ENCODE data around the gene POP4. TPM values are rescaled to one million over a fixed set of nuclear protein-coding genes. Genes with fewer than 3 reads are reported as not detected.

The POP4 gene
- total and polyA plus RNA-seq, 2 of the 8 experiments (the other 6 are each of a cell fraction or from before 2014, with no cell fraction given), result 29.1 to 41.5 TPM

- no peak overlapping the region for H3K27ac ChIP-seq (ENCODE audit: low read depth, low read length)
- H4K20me1 ChIP-seq (replicated peaks in 1 of 2; ENCODE audit: control insufficient read depth in 1 of 2, insufficient read depth in 2 of 2, low read length in 2 of 2), result no peaks in the 10 kb centered on the region
- H3K36me3 ChIP-seq (ENCODE audit: control insufficient read depth in 2 of 4, insufficient read depth in 4 of 4, low read length in 3 of 4), result no peaks in the 10 kb centered on the region
- peaks cover 0 to 2% (median 0%) of the 10 kb centered on the region in 4 experiments; a peak in 3 of 7 replicates for H3K27me3 ChIP-seq (replicated peaks in 1 of 4; ENCODE audit: control insufficient read depth in 3 of 4, extremely low read depth in 1 of 4, insufficient read depth in 3 of 4, low read length in 3 of 4)
- no peak overlapping the region for H3K23ac ChIP-seq (ENCODE audit: insufficient read length)
- H4K8ac ChIP-seq (ENCODE audit: extremely low read depth, insufficient read depth, low read length), result no peak overlapping the region
- no peak overlapping the region for H3K18ac ChIP-seq (ENCODE audit: extremely low read depth, low read length)
- no peak overlapping the region for H3K9ac ChIP-seq (replicated peaks in 1 of 4; ENCODE audit: extremely low read depth in 1 of 4, low read depth in 3 of 4, low read length in 3 of 4)
- CTCF ChIA-PET (ENCODE audit: partially characterized antibody), result interaction anchor here (0.7 to 7.1 kb wide), 9 partner anchors 11 to 335 kb away, joined by 3 to 42 read pairs (median 5); no protein-coding TSS in a partner anchor
- no peak overlapping the region for H2BK15ac ChIP-seq (ENCODE audit: low read length)
- no peak overlapping the region for H2AFZ ChIP-seq (ENCODE audit: low read length)
- no peak overlapping the region for H3K4me2 ChIP-seq (ENCODE audit: insufficient read depth in 1 of 2, low read depth in 2 of 2, low read length in 2 of 2)
- peaks cover 3 to 15% (median 13%) of the 10 kb centered on the region in 4 experiments; a peak in 6 of 7 replicates for H3K4me1 ChIP-seq (replicated peaks in 1 of 4; ENCODE audit: control insufficient read depth in 3 of 4, insufficient read depth in 4 of 4, low read length in 3 of 4)
- no peak overlapping the region for H3K56ac ChIP-seq (replicated peaks; ENCODE audit: insufficient read length, low read depth, low read length)
- FAIRE-seq (no peak), DNase-seq (ENCODE audit: low read depth in 1 of 2, low spot score in 2 of 2) (no peak)
- WGBS, 2 experiments (ENCODE audit: extremely low coverage in 1 of 2, insufficient coverage in 1 of 2, insufficient read length in 1 of 2, insufficient replicate concordance in 2 of 2, low coverage in 1 of 2, low lambda C conversion rate in 2 of 2, missing lambda C conversion rate in 1 of 2), result 86% methylated on average over 3 of the region's 3 CpGs; no CpG with 5 or more reads in 1 of the 2 experiments
- H3K14ac ChIP-seq (ENCODE audit: insufficient read length), result no peak overlapping the region
- POLR2A ChIA-PET (ENCODE audit: partially characterized antibody), result no interaction called here
- no peak overlapping the region for H2AK5ac ChIP-seq (ENCODE audit: low read depth, low read length)
- no peak overlapping the region for H4K91ac ChIP-seq (replicated peaks; ENCODE audit: insufficient read length, low read length)
- no peaks in the 10 kb centered on the region for H3K79me2 ChIP-seq (ENCODE audit: control insufficient read depth in 1 of 2, insufficient read depth in 2 of 2, low read length in 2 of 2)
- no peaks in the 10 kb centered on the region for H3K9me3 ChIP-seq (ENCODE audit: insufficient read depth in 2 of 2, low read depth in 1 of 2, low read length in 1 of 2)
- H2BK120ac ChIP-seq (replicated peaks; ENCODE audit: low read depth, low read length), result no peak overlapping the region
- 0 out of 2 replicates have a peak, but pooled peaks cover 1% of the 10 kb centered on the region for H3K23me2 ChIP-seq (ENCODE audit: low read depth, low read length)
- H2BK20ac ChIP-seq (ENCODE audit: low read length), result no peak overlapping the region
- no peak overlapping the region for H3K4ac ChIP-seq (replicated peaks; ENCODE audit: insufficient read length, low read depth, low read length)
- H2BK5ac ChIP-seq (ENCODE audit: low read depth, low read length), result no peak overlapping the region
- no peak overlapping the region for H4K5ac ChIP-seq (ENCODE audit: insufficient read length, low read depth, low read length)
- no peaks in the 10 kb centered on the region for H3K79me1 ChIP-seq (ENCODE audit: low read depth, low read length)
- H2BK12ac ChIP-seq (ENCODE audit: low read depth, low read length), result 0 out of 2 replicates have a peak overlapping the region, but pooled peaks have one; percentile 39
- no peak overlapping the region for H3K4me3 ChIP-seq (ENCODE audit: extremely low read depth in 1 of 4, insufficient read depth in 2 of 4, low read depth in 3 of 4, low read length in 4 of 4)
- TF ChIP-seq NANOG (IDR thresholded peaks at IDR 0.05; ENCODE audit: insufficient read depth, low read depth, low read length, poor library complexity, severe bottlenecking) (no peak), RBBP5 (IDR thresholded peaks at IDR 0.05; ENCODE audit: borderline replicate concordance, low read depth, low read length) (no peak), CEBPB (IDR thresholded peaks at IDR 0.05; ENCODE audit: low read depth, low read length) (no peak), YY1 (IDR thresholded peaks at IDR 0.05; ENCODE audit: low read depth, low read length) (no peak), SIRT6 (IDR thresholded peaks at IDR 0.05; ENCODE audit: low read length) (no peak), SAP30 (IDR thresholded peaks at IDR 0.05; ENCODE audit: insufficient read depth, insufficient replicate concordance, low read length) (no peak), TAF7 (optimal IDR thresholded peaks at IDR 0.05; ENCODE audit: borderline replicate concordance, low read depth, low read length) (no peak), TAF1 (IDR thresholded peaks at IDR 0.05; ENCODE audit: low read depth, low read length) (no peak), FOSL1 (IDR thresholded peaks at IDR 0.05; ENCODE audit: insufficient read depth, low read depth, low read length) (no peak), E2F6 (IDR thresholded peaks at IDR 0.05) (no peak), RNF2 (IDR thresholded peaks at IDR 0.05; ENCODE audit: borderline replicate concordance, low read depth, low read length, missing control alignments, poor library complexity, severe bottlenecking) (no peak)
These were observed 7.6 kb upstream of the POP4 start for GRCh38 chr19:29598496-29598895.
